HG02885 (cell line): Measurements from ENCODE around the gene ATMIN.

ENCODE experiments used
- ATAC-seq: cut with Tn5 transposase; IDR thresholded peaks from one replicate; pipeline ENCODE4 v1.9.1; 2021; ENCODE audit warnings: mild to moderate bottlenecking; ENCODE audit not compliant: unreplicated experiment, poor library complexity

The ATMIN gene, protein sequence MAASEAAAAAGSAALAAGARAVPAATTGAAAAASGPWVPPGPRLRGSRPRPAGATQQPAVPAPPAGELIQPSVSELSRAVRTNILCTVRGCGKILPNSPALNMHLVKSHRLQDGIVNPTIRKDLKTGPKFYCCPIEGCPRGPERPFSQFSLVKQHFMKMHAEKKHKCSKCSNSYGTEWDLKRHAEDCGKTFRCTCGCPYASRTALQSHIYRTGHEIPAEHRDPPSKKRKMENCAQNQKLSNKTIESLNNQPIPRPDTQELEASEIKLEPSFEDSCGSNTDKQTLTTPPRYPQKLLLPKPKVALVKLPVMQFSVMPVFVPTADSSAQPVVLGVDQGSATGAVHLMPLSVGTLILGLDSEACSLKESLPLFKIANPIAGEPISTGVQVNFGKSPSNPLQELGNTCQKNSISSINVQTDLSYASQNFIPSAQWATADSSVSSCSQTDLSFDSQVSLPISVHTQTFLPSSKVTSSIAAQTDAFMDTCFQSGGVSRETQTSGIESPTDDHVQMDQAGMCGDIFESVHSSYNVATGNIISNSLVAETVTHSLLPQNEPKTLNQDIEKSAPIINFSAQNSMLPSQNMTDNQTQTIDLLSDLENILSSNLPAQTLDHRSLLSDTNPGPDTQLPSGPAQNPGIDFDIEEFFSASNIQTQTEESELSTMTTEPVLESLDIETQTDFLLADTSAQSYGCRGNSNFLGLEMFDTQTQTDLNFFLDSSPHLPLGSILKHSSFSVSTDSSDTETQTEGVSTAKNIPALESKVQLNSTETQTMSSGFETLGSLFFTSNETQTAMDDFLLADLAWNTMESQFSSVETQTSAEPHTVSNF

DNA sequence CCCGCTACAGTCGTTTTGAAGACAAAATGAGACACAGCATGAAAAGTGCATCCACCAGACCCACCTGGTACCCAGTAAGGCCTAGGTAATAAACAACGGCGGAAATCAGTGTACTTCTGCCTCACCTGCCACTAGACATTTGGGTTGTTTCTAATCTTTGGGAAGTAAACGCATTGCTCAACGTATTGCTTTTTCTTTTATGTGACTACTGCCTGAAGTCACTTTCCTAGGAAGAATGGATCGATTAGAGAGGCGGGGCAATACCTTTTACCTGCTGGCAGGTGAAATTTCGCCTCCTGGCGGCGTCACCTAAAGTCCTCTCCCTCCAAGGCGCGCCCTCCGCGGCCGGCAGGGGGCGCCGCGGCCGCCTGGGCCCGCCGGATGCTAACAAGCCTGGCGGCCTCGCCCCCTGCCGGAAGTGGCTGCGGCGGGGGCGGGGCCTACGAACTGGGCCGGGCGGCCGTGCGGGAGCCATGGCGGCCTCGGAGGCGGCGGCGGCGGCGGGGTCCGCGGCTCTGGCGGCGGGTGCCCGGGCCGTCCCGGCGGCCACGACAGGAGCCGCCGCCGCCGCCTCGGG is at the start of gene ATMIN:
Gene ATMIN (plus strand): TSS at position 445 of the 577 bp plus-strand sequence. CDS start 29 bp downstream, at position 474.
- ATAC-seq = peak; percentile 92

GRCh38 chr16:80986557-80986956 is 49.1 kb upstream of the ATMIN start:
- ATAC-seq = no peak

DNA sequence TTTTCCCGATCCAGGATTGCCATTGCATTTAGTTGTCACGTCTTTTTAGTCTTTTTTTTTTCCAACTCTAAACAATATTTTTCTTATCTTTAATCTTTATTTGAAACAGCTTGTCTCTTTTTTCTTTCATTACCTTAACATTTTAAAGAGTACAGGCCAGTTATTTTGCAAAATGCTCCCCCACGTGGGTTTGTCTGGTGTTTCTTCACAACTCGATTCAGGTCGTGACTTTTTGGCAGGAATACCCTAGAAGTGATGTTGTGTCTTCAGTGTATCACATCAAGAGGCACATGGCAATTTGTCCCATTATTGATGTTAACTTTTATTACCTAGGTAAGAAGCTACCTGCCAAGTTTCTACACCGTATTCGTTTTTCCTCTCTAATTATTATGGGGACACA is 46.9 kb upstream of the ATMIN start:
- no peak for ATAC-seq

DNA sequence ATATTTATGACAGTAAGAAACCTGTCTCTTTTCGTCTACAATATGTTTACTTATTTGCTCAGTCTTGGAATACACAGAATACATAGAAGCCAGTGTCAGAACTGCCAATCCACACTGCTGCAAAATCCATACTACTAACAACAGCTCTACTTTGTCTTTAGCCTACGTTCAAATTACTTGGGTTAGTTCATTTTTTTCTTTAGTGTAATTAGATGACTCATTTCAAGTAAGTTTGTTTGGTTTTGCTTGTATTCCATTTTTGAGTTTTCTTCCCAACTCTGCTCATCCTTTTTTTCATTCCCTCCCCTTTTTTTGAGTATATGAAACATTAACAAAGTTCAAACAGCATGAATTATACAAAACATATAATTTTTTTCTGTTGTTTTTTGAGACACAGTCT is 45.8 kb upstream of the ATMIN start:
- no peak for ATAC-seq

DNA sequence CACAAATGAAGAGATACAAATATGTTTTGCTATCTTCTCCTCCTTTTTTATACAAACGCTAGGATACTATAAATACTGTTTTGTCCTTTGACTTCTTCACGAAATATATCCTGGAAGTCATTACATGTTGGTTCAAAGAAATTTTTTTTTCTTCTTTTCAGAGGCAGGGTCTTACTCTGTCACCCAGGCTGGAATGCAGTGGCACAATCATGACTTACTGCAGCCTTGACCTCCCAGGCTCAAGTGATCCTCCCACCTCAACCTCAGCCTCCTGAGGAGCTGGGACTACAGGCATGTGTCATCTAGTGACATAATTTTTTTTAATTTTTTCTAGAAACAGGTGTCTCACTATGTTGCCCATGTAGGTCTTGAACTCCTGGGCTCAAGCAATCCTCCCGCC is 45.1 kb upstream of the ATMIN start:
- no peak for ATAC-seq

- no peak for ATAC-seq
Measured at GRCh38 chr16:80990978-80991377, 44.7 kb upstream of the ATMIN start.

DNA sequence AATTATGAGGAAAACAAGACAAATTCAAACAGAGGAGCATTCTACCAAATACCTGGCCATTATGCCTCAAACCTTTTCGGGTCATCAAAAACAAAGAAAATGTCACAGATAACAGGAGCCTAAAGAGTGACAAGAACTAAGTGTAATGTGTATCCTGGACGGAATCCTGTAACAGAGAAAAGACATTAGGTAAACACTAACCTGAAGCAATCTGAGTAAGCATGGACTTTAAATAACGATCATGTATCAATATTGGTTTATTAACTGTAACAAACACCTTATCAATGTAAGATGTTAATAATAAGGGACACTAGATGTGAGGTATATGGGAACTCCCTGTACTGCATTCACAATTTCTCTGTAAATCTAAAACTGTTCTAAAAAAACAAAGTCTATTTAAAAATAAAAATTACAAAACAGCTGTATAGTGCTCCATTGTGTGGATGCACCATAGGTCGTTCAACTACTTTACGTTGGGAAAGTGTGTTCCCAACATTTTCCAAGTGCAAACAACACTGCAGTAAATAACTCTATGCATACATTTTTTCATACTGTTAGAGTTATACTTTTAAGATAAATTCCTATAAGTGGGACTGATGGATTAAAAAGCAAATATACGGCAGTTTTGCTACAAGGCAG is 43.7 kb upstream of the ATMIN start:
- no peak for ATAC-seq

GRCh38 chr16:80992676-80993293 is 42.9 kb upstream of the ATMIN start:
- no peak for ATAC-seq

DNA sequence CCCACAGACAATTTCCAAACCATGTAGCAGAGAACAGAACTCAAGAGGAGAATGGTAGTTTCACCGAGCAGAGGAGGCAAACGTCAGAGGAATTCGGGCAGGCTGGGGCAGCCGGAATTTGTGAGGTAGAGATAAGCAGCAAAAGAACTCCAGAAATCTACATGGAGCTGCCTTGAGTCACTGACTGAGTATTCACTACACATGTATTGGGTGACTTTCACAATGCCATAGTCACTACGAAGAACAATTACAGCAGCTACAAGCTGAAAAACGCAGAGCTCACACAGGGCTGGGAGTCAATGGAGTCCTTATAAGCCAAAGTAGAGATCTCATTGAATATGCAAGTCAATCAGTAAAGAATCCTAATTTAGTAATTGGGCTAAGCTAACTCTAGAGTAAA is 42.3 kb upstream of the ATMIN start:
- ATAC-seq = no peak

DNA sequence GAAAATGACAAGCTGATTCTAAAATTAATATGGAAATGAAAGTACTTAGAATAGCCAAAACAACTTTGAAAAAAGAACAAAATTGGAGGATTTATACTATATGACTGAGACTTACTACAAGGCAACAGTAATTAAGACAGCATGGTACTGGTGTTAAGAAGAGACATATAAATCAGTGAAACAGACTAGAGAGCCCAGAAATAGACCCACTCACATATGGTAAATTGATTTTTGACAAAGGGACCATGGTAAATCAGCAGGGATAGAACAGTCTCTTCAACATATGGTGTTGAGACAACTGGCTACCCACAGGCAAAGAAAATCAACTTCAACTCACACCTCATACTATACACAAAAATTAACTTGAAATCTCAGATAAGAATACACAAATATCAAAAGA is 41.8 kb upstream of the ATMIN start:
- no peak for ATAC-seq

DNA sequence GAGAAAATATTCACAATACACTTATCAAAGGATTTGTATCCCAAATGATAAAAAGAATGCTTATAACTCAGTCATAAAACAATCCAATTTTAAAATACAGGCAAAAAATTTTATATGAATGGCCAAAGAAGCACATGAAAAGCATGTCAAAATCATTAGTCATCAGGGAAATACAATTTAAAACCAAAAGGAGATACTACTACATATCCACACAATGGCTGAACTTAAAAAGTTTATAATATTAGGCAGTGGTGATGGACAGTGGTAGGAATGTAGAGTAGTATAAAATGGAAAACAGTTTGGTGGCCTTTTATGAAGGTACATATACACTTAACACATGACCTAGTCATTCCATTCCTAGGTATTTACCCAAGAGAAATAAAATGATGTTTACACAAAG is 41.2 kb upstream of the ATMIN start:
- ATAC-seq = no peak

DNA sequence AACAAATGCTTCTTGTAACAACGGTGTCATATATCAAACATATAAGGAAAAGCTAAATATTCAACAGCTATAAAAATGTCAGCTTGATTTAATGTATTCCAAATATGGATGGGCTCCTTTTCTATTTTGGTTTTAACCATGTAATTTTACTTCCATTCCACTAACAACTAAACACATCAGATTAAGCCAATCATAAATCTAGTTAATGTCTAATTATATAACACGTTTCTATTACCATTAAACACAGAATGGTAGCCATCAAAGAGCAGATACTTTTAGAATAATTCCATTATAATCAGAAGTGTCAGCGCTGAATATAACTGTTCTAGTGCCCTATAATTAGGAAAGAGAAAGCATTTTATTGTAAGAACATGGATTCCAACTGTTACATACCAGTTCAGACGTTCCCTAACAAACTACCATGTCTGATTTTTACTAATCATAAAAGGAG is 38.9 kb upstream of the ATMIN start:
- ATAC-seq = no peak

- ATAC-seq = peak; percentile 48
Measured at GRCh38 chr16:80997139-80997798, 38.4 kb upstream of the ATMIN start.

DNA sequence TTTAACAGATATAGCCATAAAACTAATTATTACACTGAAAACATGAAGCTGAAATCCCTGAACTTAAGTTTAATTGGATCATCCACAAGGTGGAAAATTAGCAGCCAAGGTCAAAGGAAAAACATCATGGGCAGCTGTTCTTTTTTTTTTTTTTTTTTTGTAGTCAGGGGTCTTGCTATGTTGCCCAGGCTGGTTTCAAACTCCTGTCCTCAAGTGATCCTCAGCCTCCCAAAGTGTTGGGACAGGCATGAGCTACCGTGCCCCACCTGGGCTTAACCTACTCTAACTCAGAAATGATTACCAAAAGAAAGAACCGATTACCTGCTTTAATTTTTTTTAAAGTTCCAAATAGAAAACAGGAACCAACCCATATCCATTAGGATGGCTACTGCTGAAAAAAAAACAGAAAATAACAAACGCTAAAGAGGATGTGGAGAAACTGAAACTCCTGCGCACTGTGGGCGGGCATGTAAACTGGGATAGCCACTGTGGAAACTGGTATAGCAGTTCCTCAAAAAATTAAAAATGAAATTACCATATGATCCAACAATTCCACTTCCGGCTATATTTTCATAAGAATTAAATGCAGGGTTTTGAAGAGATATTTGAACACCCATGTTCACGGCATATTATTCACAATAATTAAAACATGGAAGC is 37.5 kb upstream of the ATMIN start:
- no peak for ATAC-seq

DNA sequence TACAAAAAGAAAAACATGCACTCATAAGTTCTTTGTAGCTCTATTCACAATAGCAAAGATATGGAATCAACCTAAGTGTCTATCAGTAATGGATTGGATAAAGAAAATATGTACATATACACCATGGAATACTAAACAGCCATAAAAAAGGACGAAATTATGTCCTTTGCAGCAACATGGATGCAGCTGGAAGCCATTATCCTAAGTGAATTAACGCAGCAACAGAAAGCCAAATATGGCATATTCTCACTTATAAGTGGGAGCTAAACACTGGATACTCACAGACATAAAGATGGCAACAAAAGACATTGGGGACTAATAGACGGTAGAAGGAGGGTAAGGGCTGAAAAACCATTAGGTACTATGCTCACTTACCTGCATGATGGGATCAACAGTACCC is 34.8 kb upstream of the ATMIN start:
- ATAC-seq = no peak

DNA sequence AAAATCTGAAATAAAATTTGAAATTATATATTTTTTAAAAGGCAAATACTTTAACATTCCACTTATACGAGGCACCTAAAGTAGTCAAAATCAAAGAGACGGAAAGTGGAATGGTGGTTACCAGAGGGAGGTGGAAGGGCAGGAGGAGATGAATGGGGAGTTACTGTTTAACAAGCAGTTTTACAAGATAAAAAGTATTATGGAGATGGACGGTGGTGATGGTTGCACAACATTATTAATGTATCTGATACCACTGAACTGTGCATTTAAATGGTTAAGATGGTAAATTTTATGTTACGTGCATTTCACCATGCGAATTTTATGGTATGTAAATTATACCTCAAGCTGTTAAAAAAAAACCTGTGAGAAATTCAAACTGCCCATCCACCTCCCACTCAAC is 34.3 kb upstream of the ATMIN start:
- ATAC-seq = no peak

DNA sequence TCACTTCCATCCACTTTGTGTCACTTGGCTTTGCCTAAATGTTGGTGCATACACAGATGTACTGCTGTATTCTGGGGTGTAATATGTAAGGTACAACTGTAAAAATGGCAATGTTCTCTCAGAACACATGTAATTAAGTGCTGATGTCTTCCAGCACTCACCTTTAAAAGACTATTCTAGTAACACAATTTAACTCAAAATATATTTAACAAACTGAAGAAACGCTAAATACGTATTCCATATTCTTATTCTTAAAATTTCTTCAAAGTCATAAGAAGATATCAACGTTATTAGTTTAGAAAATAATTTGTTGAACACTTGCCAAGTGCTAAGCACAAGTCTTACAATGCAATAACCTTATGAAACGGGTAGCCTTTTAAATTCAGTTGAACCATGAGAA is 32.6 kb upstream of the ATMIN start:
- ATAC-seq = no peak

GRCh38 chr16:81003610-81004460 is 31.8 kb upstream of the ATMIN start:
- ATAC-seq = no peak
